Measurements from ENCODE around the gene PPOX. TPM values are rescaled to one million over a fixed set of nuclear protein-coding genes. Genes with fewer than 3 reads are reported as not detected.

PPOX gene
- total and polyA plus RNA-seq, 2 experiments from 2014 or later = 26.5 to 39.6 TPM

GRCh38 chr1:161128591-161129420 lies 37.4 kb upstream of the PPOX start:
- Histone ChIP-seq H3K79me2 (replicated peaks; ENCODE audit: insufficient read depth) (peaks cover 71% of the 10 kb centered on the region), H3F3A (replicated peaks; ENCODE audit: low read depth) (peaks cover 23% of the 10 kb centered on the region), H3K9me2 (ENCODE audit: insufficient read depth) (no peaks in the 10 kb centered on the region; the same call in 1 of the 2 replicates), H3K27ac (ENCODE audit: low read depth) (no peak overlapping the region), H3K4me3 (no peak overlapping the region), H3K4me2 (no peak overlapping the region), H3K36me3 (ENCODE audit: insufficient read depth) (peaks cover 25% of the 10 kb centered on the region), H3K27me3 (ENCODE audit: insufficient read depth) (no peaks in the 10 kb centered on the region), H3K4me1 (ENCODE audit: insufficient read depth) (peaks cover 14% of the 10 kb centered on the region), H4K20me1 (replicated peaks; ENCODE audit: insufficient read depth) (no peaks in the 10 kb centered on the region; the same call in none of the 2 replicates), H2AFZ (no peak overlapping the region)
- H3K36me3 Mint-ChIP-seq (ENCODE audit: low read depth) = peaks cover 46% of the 10 kb centered on the region
- H3K27me3 Mint-ChIP-seq (ENCODE audit: insufficient read depth, low read depth, poor library complexity) = peaks cover 3% of the 10 kb centered on the region
- H3K4me3 Mint-ChIP-seq = no peak overlapping the region; the same call in 2 of the 3 replicates
- H3K9me3 Mint-ChIP-seq = no peaks in the 10 kb centered on the region
- no peak for ATAC-seq
- no peak for DNase-seq (ENCODE audit: low spot score)
- TF ChIP-seq JUNB (IDR thresholded peaks at IDR 0.05; ENCODE audit: unreplicated experiment) (no peak), NANOG (IDR thresholded peaks at IDR 0.05; ENCODE audit: borderline replicate concordance) (no peak), ZNF331 (CRISPR knock-in tag; IDR thresholded peaks at IDR 0.05; ENCODE audit: low read depth) (no peak), EZH2phosphoT487 (IDR thresholded peaks at IDR 0.05; ENCODE audit: unreplicated experiment) (no peak), ETS1 (IDR thresholded peaks at IDR 0.05) (no peak), CREB1 (CRISPR knock-in tag; IDR thresholded peaks at IDR 0.05; ENCODE audit: low read depth) (no peak), EZH2 (IDR thresholded peaks at IDR 0.05; ENCODE audit: low read depth, unreplicated experiment) (no peak), STAT1 (IDR thresholded peaks at IDR 0.05; ENCODE audit: unreplicated experiment) (no peak), REST (IDR thresholded peaks at IDR 0.05; ENCODE audit: unreplicated experiment) (no peak), POLR2AphosphoS5 (IDR thresholded peaks at IDR 0.05; ENCODE audit: low read depth) (no peak), ZNF114 (CRISPR knock-in tag; IDR thresholded peaks at IDR 0.05) (no peak)
- TF ChIP-seq, protein P1, sequence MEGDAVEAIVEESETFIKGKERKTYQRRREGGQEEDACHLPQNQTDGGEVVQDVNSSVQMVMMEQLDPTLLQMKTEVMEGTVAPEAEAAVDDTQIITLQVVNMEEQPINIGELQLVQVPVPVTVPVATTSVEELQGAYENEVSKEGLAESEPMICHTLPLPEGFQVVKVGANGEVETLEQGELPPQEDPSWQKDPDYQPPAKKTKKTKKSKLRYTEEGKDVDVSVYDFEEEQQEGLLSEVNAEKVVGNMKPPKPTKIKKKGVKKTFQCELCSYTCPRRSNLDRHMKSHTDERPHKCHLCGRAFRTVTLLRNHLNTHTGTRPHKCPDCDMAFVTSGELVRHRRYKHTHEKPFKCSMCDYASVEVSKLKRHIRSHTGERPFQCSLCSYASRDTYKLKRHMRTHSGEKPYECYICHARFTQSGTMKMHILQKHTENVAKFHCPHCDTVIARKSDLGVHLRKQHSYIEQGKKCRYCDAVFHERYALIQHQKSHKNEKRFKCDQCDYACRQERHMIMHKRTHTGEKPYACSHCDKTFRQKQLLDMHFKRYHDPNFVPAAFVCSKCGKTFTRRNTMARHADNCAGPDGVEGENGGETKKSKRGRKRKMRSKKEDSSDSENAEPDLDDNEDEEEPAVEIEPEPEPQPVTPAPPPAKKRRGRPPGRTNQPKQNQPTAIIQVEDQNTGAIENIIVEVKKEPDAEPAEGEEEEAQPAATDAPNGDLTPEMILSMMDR (conservative IDR thresholded peaks at IDR 0.05; ENCODE audit: low read depth in 2 of 2) = no peak
- TF ChIP-seq, protein P2, sequence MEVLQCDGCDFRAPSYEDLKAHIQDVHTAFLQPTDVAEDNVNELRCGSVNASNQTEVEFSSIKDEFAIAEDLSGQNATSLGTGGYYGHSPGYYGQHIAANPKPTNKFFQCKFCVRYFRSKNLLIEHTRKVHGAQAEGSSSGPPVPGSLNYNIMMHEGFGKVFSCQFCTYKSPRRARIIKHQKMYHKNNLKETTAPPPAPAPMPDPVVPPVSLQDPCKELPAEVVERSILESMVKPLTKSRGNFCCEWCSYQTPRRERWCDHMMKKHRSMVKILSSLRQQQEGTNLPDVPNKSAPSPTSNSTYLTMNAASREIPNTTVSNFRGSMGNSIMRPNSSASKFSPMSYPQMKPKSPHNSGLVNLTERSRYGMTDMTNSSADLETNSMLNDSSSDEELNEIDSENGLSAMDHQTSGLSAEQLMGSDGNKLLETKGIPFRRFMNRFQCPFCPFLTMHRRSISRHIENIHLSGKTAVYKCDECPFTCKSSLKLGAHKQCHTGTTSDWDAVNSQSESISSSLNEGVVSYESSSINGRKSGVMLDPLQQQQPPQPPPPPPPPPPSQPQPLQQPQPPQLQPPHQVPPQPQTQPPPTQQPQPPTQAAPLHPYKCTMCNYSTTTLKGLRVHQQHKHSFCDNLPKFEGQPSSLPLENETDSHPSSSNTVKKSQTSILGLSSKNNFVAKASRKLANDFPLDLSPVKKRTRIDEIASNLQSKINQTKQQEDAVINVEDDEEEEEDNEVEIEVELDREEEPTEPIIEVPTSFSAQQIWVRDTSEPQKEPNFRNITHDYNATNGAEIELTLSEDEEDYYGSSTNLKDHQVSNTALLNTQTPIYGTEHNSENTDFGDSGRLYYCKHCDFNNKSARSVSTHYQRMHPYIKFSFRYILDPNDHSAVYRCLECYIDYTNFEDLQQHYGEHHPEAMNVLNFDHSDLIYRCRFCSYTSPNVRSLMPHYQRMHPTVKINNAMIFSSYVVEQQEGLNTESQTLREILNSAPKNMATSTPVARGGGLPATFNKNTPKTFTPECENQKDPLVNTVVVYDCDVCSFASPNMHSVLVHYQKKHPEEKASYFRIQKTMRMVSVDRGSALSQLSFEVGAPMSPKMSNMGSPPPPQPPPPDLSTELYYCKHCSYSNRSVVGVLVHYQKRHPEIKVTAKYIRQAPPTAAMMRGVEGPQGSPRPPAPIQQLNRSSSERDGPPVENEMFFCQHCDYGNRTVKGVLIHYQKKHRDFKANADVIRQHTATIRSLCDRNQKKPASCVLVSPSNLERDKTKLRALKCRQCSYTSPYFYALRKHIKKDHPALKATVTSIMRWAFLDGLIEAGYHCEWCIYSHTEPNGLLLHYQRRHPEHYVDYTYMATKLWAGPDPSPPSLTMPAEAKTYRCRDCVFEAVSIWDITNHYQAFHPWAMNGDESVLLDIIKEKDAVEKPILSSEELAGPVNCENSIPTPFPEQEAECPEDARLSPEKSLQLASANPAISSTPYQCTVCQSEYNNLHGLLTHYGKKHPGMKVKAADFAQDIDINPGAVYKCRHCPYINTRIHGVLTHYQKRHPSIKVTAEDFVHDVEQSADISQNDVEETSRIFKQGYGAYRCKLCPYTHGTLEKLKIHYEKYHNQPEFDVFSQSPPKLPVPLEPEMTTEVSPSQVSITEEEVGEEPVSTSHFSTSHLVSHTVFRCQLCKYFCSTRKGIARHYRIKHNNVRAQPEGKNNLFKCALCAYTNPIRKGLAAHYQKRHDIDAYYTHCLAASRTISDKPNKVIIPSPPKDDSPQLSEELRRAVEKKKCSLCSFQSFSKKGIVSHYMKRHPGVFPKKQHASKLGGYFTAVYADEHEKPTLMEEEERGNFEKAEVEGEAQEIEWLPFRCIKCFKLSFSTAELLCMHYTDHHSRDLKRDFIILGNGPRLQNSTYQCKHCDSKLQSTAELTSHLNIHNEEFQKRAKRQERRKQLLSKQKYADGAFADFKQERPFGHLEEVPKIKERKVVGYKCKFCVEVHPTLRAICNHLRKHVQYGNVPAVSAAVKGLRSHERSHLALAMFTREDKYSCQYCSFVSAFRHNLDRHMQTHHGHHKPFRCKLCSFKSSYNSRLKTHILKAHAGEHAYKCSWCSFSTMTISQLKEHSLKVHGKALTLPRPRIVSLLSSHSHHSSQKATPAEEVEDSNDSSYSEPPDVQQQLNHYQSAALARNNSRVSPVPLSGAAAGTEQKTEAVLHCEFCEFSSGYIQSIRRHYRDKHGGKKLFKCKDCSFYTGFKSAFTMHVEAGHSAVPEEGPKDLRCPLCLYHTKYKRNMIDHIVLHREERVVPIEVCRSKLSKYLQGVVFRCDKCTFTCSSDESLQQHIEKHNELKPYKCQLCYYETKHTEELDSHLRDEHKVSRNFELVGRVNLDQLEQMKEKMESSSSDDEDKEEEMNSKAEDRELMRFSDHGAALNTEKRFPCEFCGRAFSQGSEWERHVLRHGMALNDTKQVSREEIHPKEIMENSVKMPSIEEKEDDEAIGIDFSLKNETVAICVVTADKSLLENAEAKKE (CRISPR knock-in tag; IDR thresholded peaks at IDR 0.05) = no peak
- H3K4me1 Mint-ChIP-seq = peaks cover 20% of the 10 kb centered on the region
- H3K27ac Mint-ChIP-seq = no peak overlapping the region
